Measurements from ENCODE around the gene RNU2-1.
A peak's percentile ranks its signal among the peaks of the same experiment; 100 is the strongest.
"Not testable (repeated sequence)": the region's sequence is repeated elsewhere in the genome, so short reads cannot be mapped to it uniquely, and the experiment has no call there.

Gene RNU2-1

GRCh38 chr17:43215341-43215740 lies 18.4 kb downstream of the RNU2-1 start:
- no peak for DNase-seq

GRCh38 chr17:43213545-43213944 lies 20.2 kb downstream of the RNU2-1 start:
- DNase-seq, result no peak

GRCh38 chr17:43212641-43213490 lies 20.9 kb downstream of the RNU2-1 start:
- DNase-seq, result peak in 1 of 2 donors; percentile 58

- peak; percentile 61 to 78 for DNase-seq
Observed at GRCh38 chr17:43211480-43212402, 22.0 kb downstream of the RNU2-1 start, which contains the start of gene TMEM106A. Gene TMEM106A, plus strand, starts transcription at chr17:43211875. Its CDS starts 1,167 bp downstream, at chr17:43213042.

GRCh38 chr17:43211123-43211479 lies 22.7 kb downstream of the RNU2-1 start:
- no peak for DNase-seq

GRCh38 chr17:43210576-43210975 lies 23.2 kb downstream of the RNU2-1 start:
- no peak for DNase-seq

GRCh38 chr17:43203013-43203412 lies 30.8 kb downstream of the RNU2-1 start:
- DNase-seq, result not testable (repeated sequence)

- DNase-seq, result no peak
Observed at GRCh38 chr17:43200127-43200526, 33.6 kb downstream of the RNU2-1 start.

- no peak for DNase-seq
Observed at GRCh38 chr17:43199633-43200032, 34.1 kb downstream of the RNU2-1 start.

GRCh38 chr17:43193251-43193650 lies 40.5 kb downstream of the RNU2-1 start:
- DNase-seq, result no peak

GRCh38 chr17:43186656-43187055 lies 47.1 kb downstream of the RNU2-1 start:
- DNase-seq, result not testable (repeated sequence)

- no peak for DNase-seq
Observed at GRCh38 chr17:43183921-43184320, 49.9 kb downstream of the RNU2-1 start.
